Ishikawa (cell line): ENCODE results near the gene ABCG5.

Experiments
- CEBPB ChIP-seq: IDR thresholded peaks from 2 replicates; pipeline ENCODE4 v1.6.1; 2012
- CREB1 ChIP-seq: IDR thresholded peaks from 2 replicates; pipeline ENCODE4 v1.6.1; 2012; ENCODE audit warnings: low read depth
- EGR1 ChIP-seq: IDR thresholded peaks from 2 replicates; pipeline ENCODE4 v1.6.1; 2012
- EP300 ChIP-seq: IDR thresholded peaks from 2 replicates; pipeline ENCODE4 v1.6.1; 2012; ENCODE audit warnings: borderline replicate concordance
- FOXM1 ChIP-seq: IDR thresholded peaks from 2 replicates; pipeline ENCODE4 v1.6.1; 2012; ENCODE audit warnings: low read depth, borderline replicate concordance
- MAX ChIP-seq: IDR thresholded peaks from 2 replicates; pipeline ENCODE4 v1.6.1; 2012
- NFIC ChIP-seq: IDR thresholded peaks from 2 replicates; pipeline ENCODE4 v1.6.1; 2012
- RAD21 ChIP-seq: IDR thresholded peaks from 2 replicates; pipeline ENCODE4 v1.6.1; 2012; ENCODE audit warnings: low read depth
- REST ChIP-seq: IDR thresholded peaks from 2 replicates; pipeline ENCODE4 v1.6.1; 2012; ENCODE audit warnings: low read depth, mild to moderate bottlenecking
- TAF1 ChIP-seq: IDR thresholded peaks from 2 replicates; pipeline ENCODE4 v1.6.1; 2012; ENCODE audit warnings: low read depth, mild to moderate bottlenecking
- TCF12 ChIP-seq: IDR thresholded peaks from 2 replicates; pipeline ENCODE4 v1.6.1; 2012; ENCODE audit warnings: low read depth
- TEAD4 ChIP-seq: IDR thresholded peaks from 2 replicates; pipeline ENCODE4 v1.6.1; 2012
- USF1 ChIP-seq: IDR thresholded peaks from 2 replicates; pipeline ENCODE4 v1.6.1; 2012
- YY1 ChIP-seq: IDR thresholded peaks from 2 replicates; pipeline ENCODE4 v1.6.1; 2012; ENCODE audit warnings: low read depth
- ZBTB7A ChIP-seq: IDR thresholded peaks from 2 replicates; pipeline ENCODE4 v1.6.1; 2012; ENCODE audit warnings: low read depth

The ABCG5 gene

GRCh38 chr2:43838560-43839267 lies at the start of gene ABCG5, which contains the start of gene ABCG8:
ABCG5 (minus strand) TSS chr2:43838839; CDS start chr2:43838679, 160 bp downstream.
ABCG8 (plus strand) TSS chr2:43838971; CDS start chr2:43839054, 83 bp downstream.
- TF ChIP-seq ZBTB7A (no peak), FOXM1 (no peak), EP300 (no peak), NFIC (no peak), CREB1 (no peak), TAF1 (no peak), MAX (no peak), EGR1 (no peak), YY1 (no peak), REST (no peak)

- no peak for TF ChIP-seq ZBTB7A
- no peak for TF ChIP-seq CREB1
- TF ChIP-seq TAF1, result no peak
Observed at GRCh38 chr2:43887176-43887575, 48.5 kb upstream of the ABCG5 start.

GRCh38 chr2:43885132-43885632 lies 46.5 kb upstream of the ABCG5 start:
- no peak for TF ChIP-seq RAD21
- TF ChIP-seq FOXM1, result no peak
- TF ChIP-seq CREB1, result no peak
- TF ChIP-seq REST, result no peak
- no peak for TF ChIP-seq TAF1
- TF ChIP-seq EP300, result no peak
- TF ChIP-seq NFIC, result no peak

GRCh38 chr2:43884689-43885088 lies 46.0 kb upstream of the ABCG5 start:
- TF ChIP-seq TEAD4, result no peak
- no peak for TF ChIP-seq RAD21
- no peak for TF ChIP-seq USF1

GRCh38 chr2:43882312-43882711 lies 43.7 kb upstream of the ABCG5 start:
- TF ChIP-seq TEAD4 (no peak), FOXM1 (no peak), RAD21 (no peak), CREB1 (no peak), ZBTB7A (no peak), EGR1 (no peak), MAX (no peak), TCF12 (no peak)

- TF ChIP-seq EP300, result no peak
- no peak for TF ChIP-seq CREB1
- no peak for TF ChIP-seq FOXM1
- no peak for TF ChIP-seq RAD21
- no peak for TF ChIP-seq TAF1
- TF ChIP-seq NFIC, result no peak
- no peak for TF ChIP-seq ZBTB7A
- TF ChIP-seq MAX, result no peak
- TF ChIP-seq TEAD4, result no peak
- no peak for TF ChIP-seq CEBPB
- TF ChIP-seq REST, result no peak
- no peak for TF ChIP-seq USF1
- TF ChIP-seq YY1, result no peak
- no peak for TF ChIP-seq EGR1
- no peak for TF ChIP-seq TCF12
Observed at GRCh38 chr2:43880952-43881351, 42.3 kb upstream of the ABCG5 start.
